GM12878 (cell line): Measurements from ENCODE around the gene HMGN4. TPM values are rescaled to one million over a fixed set of nuclear protein-coding genes. Genes with fewer than 3 reads are reported as not detected.
A peak's percentile ranks its signal among the peaks of the same experiment; 100 is the strongest.

ENCODE experiments used
- ASH2L ChIP-seq: fragments of 300-600, 200-600 bp; sonication (generic); IDR thresholded peaks from 2 replicates; pipeline ENCODE4 v1.6.1; 2017; ENCODE audit warnings: low read depth, mild to moderate bottlenecking, borderline replicate concordance
- CBX5 ChIP-seq: sonication (generic); IDR thresholded peaks from 2 replicates; pipeline ENCODE4 v1.6.1; 2016; ENCODE audit warnings: low read depth, moderate library complexity, mild to moderate bottlenecking, inconsistent platforms
- EED ChIP-seq: sonication (generic); IDR thresholded peaks from 2 replicates; pipeline ENCODE4 v1.6.1; 2016; ENCODE audit warnings: antibody characterized with exemption, low read depth
- EP300 ChIP-seq, 2 experiments: fragments of 150-350 bp in 1 of 2; IDR thresholded peaks; 2 replicates each; pipeline ENCODE4 v1.6.1; 2011 to 2012; ENCODE audit warnings: low read depth in 2 of 2, low read length in 2 of 2, borderline replicate concordance in 1 of 2, improper control_type of control experiment in 1 of 2, inconsistent platforms in 1 of 2; ENCODE audit not compliant: control insufficient read depth in 1 of 2
- ETV6 ChIP-seq, 2 experiments: fragments of 450-650 bp in 1 of 2; IDR thresholded peaks in 1 of 2; conservative IDR thresholded peaks in 1 of 2; 2 replicates each; pipeline ENCODE4 v1.6.1; 2014; ENCODE audit warnings: antibody characterized with exemption in 1 of 2, borderline replicate concordance in 1 of 2, low read depth in 1 of 2, mild to moderate bottlenecking in 1 of 2, moderate library complexity in 1 of 2
- LARP7 ChIP-seq: fragments of 450-650 bp; IDR thresholded peaks from 2 replicates; pipeline ENCODE4 v1.6.1; 2017; ENCODE audit warnings: mild to moderate bottlenecking
- MEF2B ChIP-seq: fragments of 450-650 bp; IDR thresholded peaks from 2 replicates; pipeline ENCODE4 v1.6.1; 2018; ENCODE audit warnings: mild to moderate bottlenecking, moderate library complexity; ENCODE audit not compliant: partially characterized antibody, poor library complexity, severe bottlenecking
- MLLT1 ChIP-seq: fragments of 450-650 bp; IDR thresholded peaks from 2 replicates; pipeline ENCODE4 v1.6.1; 2016; ENCODE audit warnings: mild to moderate bottlenecking
- MTA2 ChIP-seq: fragments of 450-650 bp; IDR thresholded peaks from 2 replicates; pipeline ENCODE4 v1.6.1; 2016; ENCODE audit warnings: low read depth, mild to moderate bottlenecking, moderate library complexity
- NBN ChIP-seq: fragments of 450-650 bp; IDR thresholded peaks from 2 replicates; pipeline ENCODE4 v1.6.1; 2016
- NR2C1 ChIP-seq: fragments of 450-650 bp; IDR thresholded peaks from 2 replicates; pipeline ENCODE4 v1.6.1; 2017; ENCODE audit warnings: antibody characterized with exemption, mild to moderate bottlenecking, moderate library complexity
- PAX5 ChIP-seq: IDR thresholded peaks from 2 replicates; pipeline ENCODE4 v1.6.1; 2011; ENCODE audit warnings: low read depth, low read length, borderline replicate concordance
- POU2F2 ChIP-seq: IDR thresholded peaks from 3 replicates; pipeline ENCODE4 v1.6.1; 2011; ENCODE audit warnings: low read depth, mild to moderate bottlenecking, low read length, borderline replicate concordance
- RELB ChIP-seq: fragments of 450-650 bp; IDR thresholded peaks from 2 replicates; pipeline ENCODE4 v1.6.1; 2017; ENCODE audit warnings: low read depth, mild to moderate bottlenecking, moderate library complexity
- SMARCA5 ChIP-seq: fragments of 450-650 bp; IDR thresholded peaks from 2 replicates; pipeline ENCODE4 v1.6.1; 2017; ENCODE audit warnings: mild to moderate bottlenecking
- SREBF2 ChIP-seq: IDR thresholded peaks from 2 replicates; pipeline ENCODE4 v1.6.1; 2012; ENCODE audit warnings: mild to moderate bottlenecking, low read length
- STAT3 ChIP-seq: IDR thresholded peaks from 2 replicates; pipeline ENCODE4 v1.6.1; 2011; ENCODE audit warnings: low read depth, low read length, improper control_type of control experiment
- SUPT20H ChIP-seq: IDR thresholded peaks from 2 replicates; pipeline ENCODE4 v1.6.1; 2011; ENCODE audit warnings: low read depth, mild to moderate bottlenecking, low read length, moderate library complexity, borderline replicate concordance; ENCODE audit not compliant: control insufficient read depth
- TAF1 ChIP-seq: IDR thresholded peaks from 2 replicates; pipeline ENCODE4 v1.6.1; 2011; ENCODE audit warnings: mild to moderate bottlenecking, low read depth, low read length, borderline replicate concordance
- ZNF217 ChIP-seq: fragments of 450-650 bp; IDR thresholded peaks from 2 replicates; pipeline ENCODE4 v1.6.1; 2017; ENCODE audit warnings: antibody characterized with exemption, mild to moderate bottlenecking
- ZZZ3 ChIP-seq: IDR thresholded peaks from 2 replicates; pipeline ENCODE4 v1.6.1; 2011; ENCODE audit warnings: low read depth; ENCODE audit not compliant: control insufficient read depth, insufficient read length
- polyA plus RNA-seq, 11 experiments: library from polyadenylated mRNA; depleted of rRNA in 4 of 11; unstranded in 6 of 11; stranded (reverse) in 5 of 11; fragments of >200 nt; fragmentation: Nextera tagmentation in 4 of 11; fragmentation: Illumina TruSeq in 1 of 11; extraction: Ambion mirVana in 4 of 11; extraction: Trizol in 1 of 11; gene quantifications; 1 replicate in 1 of 11; 2 replicates in 10 of 11; pipeline versions ENCODE4 v1.2.1 to v1.2.3, GENCODE V29; 2011 to 2016; ENCODE audit warnings: inconsistent platforms in 2 of 11, missing spikeins in 2 of 11, low read depth in 1 of 11
- total RNA-seq, 4 experiments: library from RNA; depleted of rRNA in 3 of 4; stranded (reverse); fragments of >200 nt in 3 of 4; fragmentation: Illumina TruSeq in 1 of 4; extraction: Trizol in 1 of 4; gene quantifications; 2 replicates each; pipeline versions ENCODE4 v1.2.1 to v1.2.3, GENCODE V29; 2013 to 2021
- TF ChIP-seq, protein P1 (sequence below): IDR thresholded peaks from 2 replicates; pipeline ENCODE4 v1.6.1; 2012; ENCODE audit warnings: low read length, inconsistent platforms
- TF ChIP-seq, protein P2 (sequence below): fragments of 450-650 bp; IDR thresholded peaks from 2 replicates; pipeline ENCODE4 v1.6.1; 2016; ENCODE audit warnings: mild to moderate bottlenecking

The HMGN4 gene
- total and polyA plus RNA-seq, 10 of the 15 experiments (the other 5 are each of a cell fraction or from before 2014, with no cell fraction given) = 26.7 to 99.1 (median 76.7) TPM

DNA sequence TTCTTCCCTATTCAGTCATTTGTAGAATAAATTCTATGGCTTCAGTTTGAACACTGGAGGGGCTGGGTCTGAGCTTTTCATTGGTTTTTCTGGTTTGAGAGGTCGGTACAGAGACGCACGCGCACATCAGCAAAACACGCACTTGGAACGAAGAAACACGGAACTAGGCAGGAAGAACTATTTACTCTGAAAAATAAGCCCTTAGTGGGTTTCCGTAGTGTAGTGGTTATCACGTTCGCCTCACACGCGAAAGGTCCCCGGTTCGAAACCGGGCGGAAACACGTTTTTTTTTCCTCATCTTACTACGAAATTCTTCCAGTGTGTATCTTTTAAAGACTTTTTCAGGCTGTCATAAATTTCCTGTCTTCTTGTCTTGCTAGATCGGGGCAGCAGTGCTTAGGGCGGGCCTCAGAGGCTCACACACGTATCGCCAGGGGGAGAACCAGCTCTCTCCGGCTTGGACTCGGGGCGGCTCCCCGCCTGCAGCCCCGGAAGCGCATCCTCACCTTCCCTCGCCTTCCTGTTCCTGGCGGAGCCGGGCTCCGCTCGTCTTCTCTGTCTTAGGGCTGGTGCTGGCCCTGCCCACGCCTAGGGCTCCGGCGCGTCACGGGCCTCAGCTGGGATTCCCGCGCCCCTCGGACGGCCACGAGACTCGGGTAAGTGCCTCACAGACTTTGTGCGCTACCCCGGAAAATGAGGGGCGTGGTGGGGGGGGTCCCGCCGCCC, at the start of gene HMGN4 (continued):
- TF ChIP-seq RELB (peak; percentile 77), SUPT20H (no peak), NBN (peak; percentile 80; the same call in 1 of the 2 replicates), ZNF217 (no peak), TAF1 (0 out of 2 replicates have a peak, but pooled peaks have one; percentile 6), ASH2L (0 out of 2 replicates have a peak, but pooled peaks have one; percentile 51), PAX5 (0 out of 2 replicates have a peak, but pooled peaks have one; percentile 8), NR2C1 (peak; percentile 90), EP300 (IDR thresholded peaks at IDR 0.05; ENCODE audit: borderline replicate concordance in 1 of 2, control insufficient read depth in 1 of 2, low read depth in 2 of 2, low read length in 2 of 2) (peak in 1 of 2 experiments; percentile 74; a peak in 1 of 4 replicates), POU2F2 (peak; percentile 21; the same call in 1 of the 3 replicates), MEF2B (peak; percentile 20), CBX5 (no peak), MTA2 (no peak; the same call in 1 of the 2 replicates), STAT3 (peak; percentile 74; the same call in 1 of the 2 replicates), ZZZ3 (no peak), SMARCA5 (peak; percentile 45), EED (peak; percentile 61; the same call in 1 of the 2 replicates), ETV6 (conservative IDR thresholded peaks at IDR 0.05 in 1 of 2, IDR thresholded peaks at IDR 0.05 in 1 of 2; ENCODE audit: borderline replicate concordance in 1 of 2, low read depth in 1 of 2) (peak in 1 of 2 experiments; percentile 45; a peak in 1 of 4 replicates), LARP7 (peak; percentile 88), MLLT1 (peak; percentile 67; the same call in 1 of the 2 replicates), SREBF2 (peak; percentile 93)
- TF ChIP-seq, protein P1, sequence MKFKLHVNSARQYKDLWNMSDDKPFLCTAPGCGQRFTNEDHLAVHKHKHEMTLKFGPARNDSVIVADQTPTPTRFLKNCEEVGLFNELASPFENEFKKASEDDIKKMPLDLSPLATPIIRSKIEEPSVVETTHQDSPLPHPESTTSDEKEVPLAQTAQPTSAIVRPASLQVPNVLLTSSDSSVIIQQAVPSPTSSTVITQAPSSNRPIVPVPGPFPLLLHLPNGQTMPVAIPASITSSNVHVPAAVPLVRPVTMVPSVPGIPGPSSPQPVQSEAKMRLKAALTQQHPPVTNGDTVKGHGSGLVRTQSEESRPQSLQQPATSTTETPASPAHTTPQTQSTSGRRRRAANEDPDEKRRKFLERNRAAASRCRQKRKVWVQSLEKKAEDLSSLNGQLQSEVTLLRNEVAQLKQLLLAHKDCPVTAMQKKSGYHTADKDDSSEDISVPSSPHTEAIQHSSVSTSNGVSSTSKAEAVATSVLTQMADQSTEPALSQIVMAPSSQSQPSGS = peak; percentile 53
- TF ChIP-seq, protein P2, sequence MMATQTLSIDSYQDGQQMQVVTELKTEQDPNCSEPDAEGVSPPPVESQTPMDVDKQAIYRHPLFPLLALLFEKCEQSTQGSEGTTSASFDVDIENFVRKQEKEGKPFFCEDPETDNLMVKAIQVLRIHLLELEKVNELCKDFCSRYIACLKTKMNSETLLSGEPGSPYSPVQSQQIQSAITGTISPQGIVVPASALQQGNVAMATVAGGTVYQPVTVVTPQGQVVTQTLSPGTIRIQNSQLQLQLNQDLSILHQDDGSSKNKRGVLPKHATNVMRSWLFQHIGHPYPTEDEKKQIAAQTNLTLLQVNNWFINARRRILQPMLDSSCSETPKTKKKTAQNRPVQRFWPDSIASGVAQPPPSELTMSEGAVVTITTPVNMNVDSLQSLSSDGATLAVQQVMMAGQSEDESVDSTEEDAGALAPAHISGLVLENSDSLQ = no peak
